HG03103 (cell line): Measurements from ENCODE around the gene ARHGEF17.

Experiments
- ATAC-seq: cut with Tn5 transposase; IDR thresholded peaks from one replicate; pipeline ENCODE4 v1.9.1; 2021; ENCODE audit warnings: low read depth; ENCODE audit not compliant: unreplicated experiment

Gene ARHGEF17

GRCh38 chr11:73346186-73346935 is 38.3 kb downstream of the ARHGEF17 start:
- no peak for ATAC-seq

- ATAC-seq: no peak
These were observed 39.0 kb downstream of the ARHGEF17 start for GRCh38 chr11:73347067-73347466.

- no peak for ATAC-seq
These were observed 40.8 kb downstream of the ARHGEF17 start for GRCh38 chr11:73348838-73349237.

GRCh38 chr11:73349633-73350032 is 41.6 kb downstream of the ARHGEF17 start:
- no peak for ATAC-seq

- ATAC-seq: no peak
These were observed 43.0 kb downstream of the ARHGEF17 start for GRCh38 chr11:73350908-73351636.

- no peak for ATAC-seq
These were observed 45.3 kb downstream of the ARHGEF17 start for GRCh38 chr11:73353422-73353821.

GRCh38 chr11:73355109-73355508 is 47.0 kb downstream of the ARHGEF17 start:
- ATAC-seq: no peak

GRCh38 chr11:73356979-73357860 is 49.1 kb downstream of the ARHGEF17 start:
- no peak for ATAC-seq

GRCh38 chr11:73358071-73358470 is 50.0 kb downstream of the ARHGEF17 start:
- ATAC-seq: no peak

GRCh38 chr11:73359341-73359740 is 51.3 kb downstream of the ARHGEF17 start:
- no peak for ATAC-seq

- ATAC-seq: no peak
These were observed 52.1 kb downstream of the ARHGEF17 start for GRCh38 chr11:73359930-73360742.

- no peak for ATAC-seq
These were observed 52.8 kb downstream of the ARHGEF17 start for GRCh38 chr11:73360743-73361369.

- ATAC-seq: no peak
These were observed 54.1 kb downstream of the ARHGEF17 start for GRCh38 chr11:73361953-73362776.

- no peak for ATAC-seq
These were observed 55.1 kb downstream of the ARHGEF17 start for GRCh38 chr11:73363147-73363546.

GRCh38 chr11:73365352-73366264 is 57.5 kb downstream of the ARHGEF17 start:
- no peak for ATAC-seq

GRCh38 chr11:73366265-73366610 is 58.2 kb downstream of the ARHGEF17 start:
- ATAC-seq: no peak

- no peak for ATAC-seq
These were observed 58.9 kb downstream of the ARHGEF17 start for GRCh38 chr11:73366953-73367352.

- no peak for ATAC-seq
These were observed 59.5 kb downstream of the ARHGEF17 start for GRCh38 chr11:73367482-73368024.
